CD4-positive, alpha-beta T cell treated with Interleukin-6 at 100 ng/mL for 8 hours (primary cell): Measurements from ENCODE around the gene JAG1.

ENCODE experiments used
- DNase-seq: peaks from one replicate; pipeline ENCODE4 v3.0.0-alpha.2; 2020; ENCODE audit warnings: mixed read lengths, low spot score

The JAG1 gene

GRCh38 chr20:10652660-10653261, 21.0 kb downstream of the JAG1 start:
- DNase-seq: no peak

- no peak for DNase-seq
Observed at GRCh38 chr20:10652185-10652584, 21.6 kb downstream of the JAG1 start.

DNA sequence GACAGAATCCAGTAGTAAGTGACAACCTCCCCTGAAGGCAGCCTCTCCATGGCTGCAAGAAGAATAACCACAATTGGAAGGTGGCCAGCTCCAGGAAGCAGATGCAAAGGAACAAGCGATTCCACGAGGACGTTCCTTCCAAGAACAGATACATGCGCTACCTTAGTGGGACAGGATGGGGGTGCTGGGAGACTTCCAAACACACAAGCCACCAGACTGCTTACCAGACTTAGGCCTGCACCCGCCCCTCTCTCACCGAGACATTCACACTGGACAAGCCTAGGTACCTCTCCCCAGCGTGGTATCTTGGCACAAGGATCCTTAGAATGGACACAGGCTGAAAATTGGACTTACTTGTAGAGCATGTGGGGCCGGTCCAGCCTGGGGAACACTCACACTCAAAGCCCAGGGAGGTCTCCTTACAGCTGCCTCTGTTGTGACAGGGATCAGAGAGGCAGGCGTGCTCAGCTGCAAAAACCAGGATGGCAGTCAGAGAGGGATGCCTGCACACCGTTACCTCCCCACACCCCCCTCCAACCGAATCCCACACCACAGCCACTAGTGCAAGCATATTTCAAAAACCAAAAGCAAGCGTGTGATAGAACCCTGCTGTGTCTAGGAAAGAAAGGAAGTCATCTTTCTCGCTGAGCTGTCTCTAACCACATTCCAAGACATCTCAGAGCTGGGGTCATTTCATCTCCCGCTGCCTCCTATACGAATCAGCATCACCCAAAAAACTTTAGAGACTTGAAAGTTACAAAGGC, 22.4 kb downstream of the JAG1 start:
- DNase-seq: no peak

GRCh38 chr20:10649797-10650160, 24.0 kb downstream of the JAG1 start:
- DNase-seq: no peak

DNA sequence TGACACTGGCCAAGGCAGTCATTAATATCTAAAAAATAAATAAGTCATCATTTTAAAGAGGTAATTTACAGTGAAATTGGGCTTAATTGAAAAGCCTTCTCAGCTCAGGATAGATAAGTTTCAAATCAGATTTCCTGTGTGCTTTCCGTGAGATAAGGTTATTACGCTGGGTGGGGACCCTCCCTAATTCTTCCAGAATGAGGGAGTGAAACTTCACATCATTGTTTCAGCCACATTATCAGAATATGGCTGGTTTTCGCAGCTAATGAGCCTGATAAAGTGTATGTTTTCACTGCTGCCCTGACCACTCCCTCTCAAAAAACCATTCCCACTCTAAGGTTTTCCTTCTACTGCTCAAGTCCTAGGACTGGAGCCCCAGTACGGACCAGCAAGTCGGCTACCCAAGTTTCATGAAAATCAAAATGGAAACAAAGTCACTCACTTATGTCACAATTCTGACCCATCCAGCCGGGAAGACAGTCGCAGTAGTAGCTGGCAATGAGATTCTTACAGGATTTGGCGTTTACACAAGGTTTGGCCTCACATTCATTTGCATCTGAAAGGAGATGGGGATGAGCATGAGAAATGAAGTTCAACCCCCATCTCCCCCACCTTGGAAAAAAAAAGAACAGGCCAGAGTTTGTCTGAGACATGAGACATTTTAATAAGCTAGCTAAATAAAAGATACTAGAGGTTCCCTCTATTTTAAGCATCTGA, 24.6 kb downstream of the JAG1 start:
- DNase-seq: no peak

DNA sequence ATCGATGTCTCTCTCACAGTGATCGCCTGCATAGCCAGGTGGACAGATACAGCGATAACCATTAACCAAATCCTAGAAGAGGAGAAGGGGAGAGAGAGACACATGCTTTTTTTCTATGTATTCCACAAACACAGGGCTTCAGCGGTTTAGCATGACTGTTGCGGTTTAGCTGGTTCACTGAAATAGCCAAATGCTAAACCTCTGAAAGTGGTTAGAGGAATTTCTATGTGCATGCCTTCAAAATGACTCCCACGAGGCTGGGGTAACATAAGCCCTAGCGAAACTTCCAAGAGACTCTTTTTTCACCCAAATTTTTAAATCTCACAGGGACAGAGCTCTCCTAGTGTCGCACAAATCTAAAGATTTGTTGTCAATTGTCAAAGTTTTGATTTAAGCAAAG, 25.1 kb downstream of the JAG1 start:
- no peak for DNase-seq

GRCh38 chr20:10647909-10648308, 25.9 kb downstream of the JAG1 start:
- no peak for DNase-seq

DNA sequence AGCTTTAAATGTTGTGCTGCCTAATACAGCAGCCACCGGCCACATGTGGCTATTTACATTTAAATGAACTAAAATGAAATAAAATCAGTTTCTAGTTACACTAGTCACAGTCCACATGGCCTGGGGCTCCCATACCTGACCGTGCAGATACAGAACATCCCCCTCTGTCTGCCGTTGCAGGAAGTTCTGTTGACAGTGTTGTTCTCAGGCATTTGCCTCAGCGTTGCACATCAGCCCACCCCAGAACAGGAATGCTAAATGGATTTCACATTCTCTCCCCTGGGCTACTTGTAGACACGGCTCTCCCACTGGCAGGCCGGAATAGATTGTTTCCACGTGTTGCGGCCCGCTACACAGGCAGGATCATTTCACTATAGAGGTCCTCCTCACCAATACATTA, 26.3 kb downstream of the JAG1 start:
- no peak for DNase-seq

DNA sequence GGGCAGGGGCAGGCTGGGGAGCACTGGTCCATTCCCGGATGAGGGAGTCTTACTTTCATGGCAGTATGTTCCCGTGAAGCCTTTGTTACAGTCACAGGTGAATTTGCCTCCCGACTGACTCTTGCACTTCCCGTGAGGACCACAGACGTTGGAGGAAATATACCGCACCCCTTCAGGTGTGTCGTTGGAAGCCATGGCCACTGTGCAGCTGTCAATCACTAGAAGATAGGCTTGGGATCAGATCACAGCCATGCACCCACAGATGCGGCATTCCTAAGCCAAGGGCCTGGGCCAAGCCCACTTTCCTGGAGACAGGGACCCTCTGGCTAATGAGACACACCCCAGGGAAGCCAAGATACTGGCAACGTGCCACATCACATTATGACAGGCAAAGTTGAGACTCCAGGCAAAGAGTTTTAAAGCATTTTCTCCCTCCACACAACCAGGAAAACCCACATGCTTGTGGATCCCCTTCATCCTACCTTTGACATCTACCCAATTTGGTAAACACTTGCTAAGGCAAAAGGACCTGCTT, 26.8 kb downstream of the JAG1 start:
- no peak for DNase-seq

DNA sequence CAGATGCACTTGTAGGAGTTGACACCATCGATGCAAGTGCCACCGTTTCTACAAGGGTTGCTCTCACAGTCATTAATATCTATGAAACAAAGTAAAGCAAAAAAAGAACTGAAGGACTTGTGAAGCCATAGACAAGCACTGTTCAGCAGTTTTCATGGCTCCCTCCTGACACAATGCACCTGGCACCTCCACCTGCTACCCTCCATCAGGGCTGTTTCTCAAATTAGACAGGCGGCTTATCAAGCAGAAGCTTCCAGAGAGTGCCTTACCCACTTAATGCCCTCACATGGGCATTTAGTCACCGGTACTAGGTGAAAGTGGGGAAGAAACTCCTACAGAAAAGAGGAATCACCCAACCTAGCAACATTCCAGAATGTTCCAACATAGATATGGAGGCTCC, 27.8 kb downstream of the JAG1 start:
- DNase-seq: no peak

DNA sequence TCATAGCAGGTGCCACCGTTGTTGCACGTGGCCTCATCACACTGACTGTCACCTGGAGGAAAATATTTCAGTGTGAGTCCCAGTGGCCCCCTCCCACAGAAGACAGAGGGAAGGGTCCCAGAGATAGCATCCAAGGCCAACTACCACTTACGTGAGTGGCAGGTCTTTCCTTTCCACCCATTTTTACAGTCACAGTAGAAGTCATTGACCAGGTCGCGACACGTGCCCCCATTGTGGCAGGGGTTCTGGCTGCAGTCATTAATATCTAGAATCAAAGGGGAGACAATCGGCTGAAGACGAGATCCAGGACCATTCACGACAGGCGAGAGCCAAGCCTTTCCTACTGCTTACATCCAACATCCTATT, 28.6 kb downstream of the JAG1 start:
- no peak for DNase-seq

GRCh38 chr20:10644458-10645204, 29.2 kb downstream of the JAG1 start:
- no peak for DNase-seq

- no peak for DNase-seq
Observed at GRCh38 chr20:10643560-10643873, 30.3 kb downstream of the JAG1 start.

DNA sequence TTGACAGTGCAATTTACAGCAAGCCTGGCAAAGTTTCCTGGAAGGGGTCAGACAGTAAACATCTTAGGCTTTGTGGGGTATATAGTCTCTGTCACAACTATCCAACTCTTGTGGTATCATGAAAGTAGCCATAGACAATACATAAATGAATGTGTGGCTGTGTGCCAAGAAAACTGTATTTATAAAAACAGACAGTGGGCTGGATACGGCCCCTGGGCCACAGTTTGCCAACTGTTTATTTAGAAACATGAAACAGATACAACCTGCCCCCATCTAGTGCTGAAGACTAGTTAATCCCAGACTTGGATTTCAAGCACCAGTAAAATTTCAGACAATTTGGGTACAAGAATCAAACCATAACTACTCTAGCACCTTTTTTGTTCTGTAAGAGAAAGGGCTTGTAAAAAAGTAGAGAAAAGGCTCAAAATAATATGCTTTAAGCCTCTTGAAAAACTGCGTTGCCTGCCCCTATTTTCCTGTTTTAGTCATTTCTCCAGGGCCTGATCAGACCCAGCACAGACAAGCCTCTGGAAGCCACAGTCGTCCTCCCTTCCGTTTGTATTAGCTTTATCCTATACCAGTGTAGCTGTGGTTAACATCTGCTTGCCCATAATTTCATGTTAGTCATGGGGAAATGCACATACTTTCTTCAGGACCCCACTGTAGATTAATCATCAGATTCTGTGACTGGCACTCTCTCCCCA, 30.8 kb downstream of the JAG1 start:
- DNase-seq: no peak

DNA sequence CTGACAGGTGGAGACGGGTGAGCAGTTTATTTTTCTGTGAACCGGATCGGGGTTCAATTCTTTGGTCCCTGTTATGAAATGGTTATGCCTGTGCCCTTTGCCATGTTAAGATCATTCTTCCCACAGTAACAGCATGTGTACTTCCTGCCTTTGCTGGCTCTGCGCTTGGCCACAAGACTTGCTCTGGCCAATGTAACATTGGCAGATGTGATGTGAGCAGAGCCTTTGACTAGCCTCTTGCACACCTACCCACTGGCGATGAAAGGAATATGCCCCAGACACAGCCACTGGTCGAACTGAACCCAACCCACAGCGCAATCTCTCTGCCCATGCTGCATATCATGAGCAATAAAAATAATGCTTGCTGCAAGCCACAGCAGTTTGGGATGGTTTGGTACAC, 31.9 kb downstream of the JAG1 start:
- DNase-seq: no peak

DNA sequence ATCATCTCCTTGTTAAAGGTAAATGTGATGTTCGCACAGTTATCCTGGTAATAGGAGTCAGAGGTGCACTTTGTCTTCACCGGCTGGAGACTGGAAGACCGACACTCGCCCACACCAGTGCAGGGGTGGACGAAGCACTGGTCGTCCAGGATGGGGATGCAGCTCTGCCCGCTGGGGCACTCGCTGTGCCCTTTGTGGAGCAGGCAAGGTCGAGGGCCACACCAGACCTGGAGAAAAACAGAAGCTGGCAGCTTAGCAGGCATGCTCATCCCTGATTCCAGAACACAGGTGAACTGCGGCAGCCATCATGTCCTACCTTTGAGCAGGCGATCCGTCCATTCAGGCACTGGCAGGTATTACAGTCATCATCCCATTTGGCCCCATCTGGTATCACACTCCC, 32.3 kb downstream of the JAG1 start:
- no peak for DNase-seq

GRCh38 chr20:10640897-10641296, 32.9 kb downstream of the JAG1 start:
- DNase-seq: no peak

GRCh38 chr20:10639737-10640556, 33.9 kb downstream of the JAG1 start:
- no peak for DNase-seq

- DNase-seq: no peak
Observed at GRCh38 chr20:10639077-10639736, 34.6 kb downstream of the JAG1 start.

GRCh38 chr20:10637563-10637962, 36.2 kb downstream of the JAG1 start:
- no peak for DNase-seq
